A549 (cell line): Measurements from ENCODE around the gene HMX1. TPM values are rescaled to one million over a fixed set of nuclear protein-coding genes. Genes with fewer than 3 reads are reported as not detected.

Experiments
- ATAC-seq, 2 experiments: fragments of 200-7000 bp in 1 of 2; fragments of >200 bp in 1 of 2; cut with Nextera tagmentation in 1 of 2; cut with Tn5 transposase in 1 of 2; 3 replicates each; pipeline versions ENCODE4 v1.8.0 to v1.9.1; 2018 to 2020; ENCODE audit warnings: mild to moderate bottlenecking in 1 of 2, moderate library complexity in 1 of 2
- CTCF ChIA-PET: fragments of 300-600 bp; sonication (Branson Sonifier 250); formaldehyde crosslinking; extraction: SDS; loops from one replicate; lab custom pipeline; 2021; ENCODE audit warnings: antibody characterized with exemption, inconsistent platforms; lab: Yijun Ruan, JAX
- POLR2A ChIA-PET: fragments of 350-600 bp; formaldehyde crosslinking; extraction: SDS; loops from one replicate; lab custom pipeline; 2021; ENCODE audit warnings: antibody characterized with exemption, inconsistent platforms; lab: Yijun Ruan, JAX
- DNase-seq, 2 experiments: peaks; one replicate each; pipeline versions ENCODE4 v3.0.0 to v3.0.0-alpha.2; 2011 to 2016; ENCODE audit warnings: low read depth in 1 of 2, low spot score in 1 of 2
- FAIRE-seq: peaks from 2 replicates; lab custom pipeline; 2011; peaks lifted over from hg19 to GRCh38; lab: Jason Lieb, UNC
- H3K27ac ChIP-seq, 2 experiments: fragments of >200 bp; sonication (Bioruptor Twin); formaldehyde crosslinking; 3 replicates each; pipeline ENCODE4 v1.5.1; 2016 to 2017
- H3K4me1 ChIP-seq: fragments of >200 bp; sonication (Bioruptor Twin); formaldehyde crosslinking; 3 replicates; pipeline ENCODE4 v1.6.1; 2016
- H3K4me2 ChIP-seq: fragments of >200 bp; sonication (Bioruptor Twin); formaldehyde crosslinking; 3 replicates; pipeline ENCODE4 v1.6.1; 2016
- H3K4me3 ChIP-seq: fragments of >200 bp; sonication (Bioruptor Twin); formaldehyde crosslinking; 3 replicates; pipeline ENCODE4 v1.5.1; 2016
- H3K9me3 ChIP-seq: fragments of >200 bp; sonication (Bioruptor Twin); formaldehyde crosslinking; 3 replicates; pipeline ENCODE4 v1.6.1; 2016
- BCL3 ChIP-seq: fragments of >200 bp; sonication (Bioruptor Twin); formaldehyde crosslinking; IDR thresholded peaks from 3 replicates; pipeline ENCODE4 v1.6.1; 2016
- CBX2 ChIP-seq: fragments of 200-600 bp; sonication (generic); IDR thresholded peaks from 2 replicates; pipeline ENCODE4 v1.6.1; 2016; ENCODE audit warnings: low read depth, mild to moderate bottlenecking, borderline replicate concordance
- EHMT2 ChIP-seq: fragments of 200-600 bp; sonication (generic); IDR thresholded peaks from 2 replicates; pipeline ENCODE4 v1.6.1; 2016; ENCODE audit warnings: antibody characterized with exemption, low read depth, mild to moderate bottlenecking, moderate library complexity
- ELK1 ChIP-seq: fragments of 150-350 bp; IDR thresholded peaks from 2 replicates; pipeline ENCODE4 v1.6.1; 2014; ENCODE audit warnings: low read depth, mild to moderate bottlenecking, low read length
- ESRRA ChIP-seq: fragments of 150-350 bp; IDR thresholded peaks from 2 replicates; pipeline ENCODE4 v1.6.1; 2014; ENCODE audit warnings: mild to moderate bottlenecking, low read length, borderline replicate concordance
- HEYL ChIP-seq: fragments of 250-450 bp; sonication (Bioruptor Pico); IDR thresholded peaks from 2 replicates; pipeline ENCODE4 v1.8.0; 2021; ENCODE audit warnings: mild to moderate bottlenecking, moderate library complexity
- HMGXB4 ChIP-seq: fragments of 250-450 bp; sonication (Bioruptor Pico); IDR thresholded peaks from 2 replicates; pipeline ENCODE4 v1.5.0; 2021; ENCODE audit warnings: mild to moderate bottlenecking, moderate library complexity, borderline replicate concordance
- JUNB ChIP-seq: fragments of >200 bp; sonication (Bioruptor Twin); formaldehyde crosslinking; IDR thresholded peaks from 2 replicates; pipeline ENCODE4 v1.6.1; 2016
- MAFK ChIP-seq: fragments of 450-650 bp; IDR thresholded peaks from 2 replicates; pipeline ENCODE4 v1.6.1; 2014; ENCODE audit not compliant: partially characterized antibody
- MYC ChIP-seq: IDR thresholded peaks from 2 replicates; pipeline ENCODE4 v1.6.1; 2012; ENCODE audit warnings: mild to moderate bottlenecking, inconsistent platforms, low read length, improper control_type of control experiment, borderline replicate concordance
- PHF8 ChIP-seq: fragments of 200-600 bp; sonication (generic); IDR thresholded peaks from 2 replicates; pipeline ENCODE4 v1.6.1; 2016; ENCODE audit warnings: low read depth, mild to moderate bottlenecking, antibody characterized with exemption, moderate library complexity, borderline replicate concordance
- RCOR1 ChIP-seq: fragments of 150-350 bp; IDR thresholded peaks from 2 replicates; pipeline ENCODE4 v1.6.1; 2014; ENCODE audit warnings: antibody characterized with exemption, low read length, low read depth
- SREBF2 ChIP-seq: fragments of 450-650 bp; IDR thresholded peaks from 2 replicates; pipeline ENCODE4 v1.6.1; 2014; ENCODE audit warnings: mild to moderate bottlenecking, moderate library complexity
- TP53 ChIP-seq: fragments of 250-450 bp; sonication (Bioruptor Pico); IDR thresholded peaks from 2 replicates; pipeline ENCODE4 v1.5.0; 2021; ENCODE audit warnings: mild to moderate bottlenecking, moderate library complexity
- ZC3H11A ChIP-seq: fragments of 450-650 bp; IDR thresholded peaks from 2 replicates; pipeline ENCODE4 v1.6.1; 2014; ENCODE audit warnings: antibody characterized with exemption, mild to moderate bottlenecking
- ZSCAN20 ChIP-seq: fragments of 250-450 bp; sonication (Bioruptor Pico); IDR thresholded peaks from 2 replicates; pipeline ENCODE4 v1.8.0; 2022; ENCODE audit warnings: mild to moderate bottlenecking, moderate library complexity
- WGBS: methylation state at CpG from one replicate; pipeline ENCODE4 v1.1.6; 2017; ENCODE audit errors: missing lambda C conversion rate; 5-methylcytosine and 5-hydroxymethylcytosine counted together
- polyA plus RNA-seq, 4 experiments: library from polyadenylated mRNA; depleted of rRNA in 3 of 4; stranded (reverse); fragments of >200 nt; fragmentation: RNase III in 1 of 4; extraction: RNeasy Plus Mini Kit Qiagen cat#74134 plus additional on column Dnase treatment in 1 of 4; gene quantifications; 2 replicates in 3 of 4; 3 replicates in 1 of 4; pipeline ENCODE4 v1.2.3, GENCODE V29; 2011 to 2017

HMX1 gene
- polyA plus RNA-seq, 2 of the 4 experiments (the other 2 are of a cell fraction) = 0.06 TPM; not detected in 1

- no peak for TF ChIP-seq HEYL (CRISPR knock-in tag)
- TF ChIP-seq, all 56 proteins: peak for 0
Observed at GRCh38 chr4:8906668-8906970, 35.0 kb upstream of the HMX1 start (continued).

DNA sequence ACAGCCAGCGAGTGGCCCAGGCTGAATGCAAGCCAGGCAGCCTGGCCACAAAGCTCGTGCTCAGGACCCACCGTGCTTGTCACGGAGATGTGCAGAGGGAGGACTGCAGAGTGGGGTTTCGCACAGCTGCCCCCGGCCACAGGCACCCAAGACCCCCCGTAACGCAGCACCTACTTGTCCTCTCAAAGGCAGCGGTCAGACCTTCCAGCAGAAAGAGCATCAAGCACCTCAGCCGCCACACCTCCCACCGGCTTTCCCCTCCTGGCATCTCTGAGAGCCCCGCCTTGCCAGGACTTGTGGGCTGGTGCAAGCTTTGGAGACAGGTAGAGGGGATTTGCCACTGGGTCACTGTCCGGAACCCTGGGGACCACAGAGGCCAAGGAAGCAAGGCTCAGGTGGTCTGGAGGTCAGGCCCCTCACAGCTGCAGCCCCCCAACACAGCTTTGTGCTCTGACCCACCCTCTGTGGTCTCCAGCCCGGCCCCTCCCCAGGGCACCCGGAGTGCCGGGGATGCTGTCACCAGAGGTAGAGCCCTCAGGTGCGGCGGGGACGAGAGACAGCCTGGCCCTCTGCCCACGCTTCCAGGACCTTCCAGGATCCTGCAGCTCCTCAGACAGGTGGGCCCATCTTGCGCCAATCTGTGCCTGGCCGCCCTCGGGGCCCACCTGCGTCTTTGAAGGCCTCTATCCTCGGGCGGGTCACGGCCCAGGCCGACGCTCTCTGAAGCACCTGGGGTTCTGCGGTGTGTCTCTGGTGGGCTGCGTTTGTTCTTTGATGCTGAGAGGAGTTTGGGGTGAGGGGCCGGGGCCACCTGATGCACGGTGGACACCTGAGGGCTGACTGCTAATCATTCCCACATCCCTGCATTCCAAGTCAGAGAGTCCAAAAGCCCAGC lies 34.4 kb upstream of the HMX1 start:
- ATAC-seq (no peak), FAIRE-seq (no peak), DNase-seq (no peak)
- H3K9me3 ChIP-seq = peaks cover 12% of the 10 kb centered on the region; the same call in 1 of the 3 replicates
- no peak overlapping the region for H3K4me3 ChIP-seq
- H3K27ac ChIP-seq = no peak overlapping the region
- ChIA-PET POLR2A (no interaction called here), CTCF (interaction anchor here (2.8 kb wide), 1 partner anchor 11 kb away, joined by 13 read pairs; no protein-coding TSS in a partner anchor)
- peaks cover 6% of the 10 kb centered on the region; the same call in 1 of the 3 replicates for H3K4me1 ChIP-seq
- no peak overlapping the region for H3K4me2 ChIP-seq
- TF ChIP-seq BCL3 = no peak
- 22% methylated on average over 6 of the region's 33 CpGs for WGBS

DNA sequence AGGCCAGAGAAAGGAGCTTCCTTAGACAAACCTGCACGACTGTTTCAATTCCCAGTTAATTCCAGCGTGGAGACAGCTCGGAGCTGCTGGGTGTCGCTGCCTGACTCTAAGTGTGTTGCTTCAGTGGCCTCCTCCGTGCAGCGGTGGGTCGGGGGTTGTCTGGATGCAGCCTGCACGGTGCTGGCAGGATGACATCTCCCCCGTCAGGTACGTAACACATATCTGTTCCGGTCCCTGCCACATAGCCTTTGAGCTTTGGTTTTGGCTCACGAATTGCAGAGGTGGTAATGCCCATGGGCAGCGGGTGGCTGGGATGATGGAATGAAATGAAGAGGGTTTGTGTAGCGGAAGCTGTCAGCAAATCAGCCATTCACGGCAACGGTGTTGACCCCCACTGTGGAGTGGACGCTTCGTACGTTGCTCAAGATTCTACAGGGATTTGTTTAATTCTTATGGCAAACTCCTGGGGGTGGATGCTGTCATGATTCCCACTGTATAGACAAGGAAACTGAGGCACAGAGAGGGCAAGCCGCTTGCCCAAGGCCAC lies 33.7 kb upstream of the HMX1 start:
- 21% methylated on average over 12 of the region's 20 CpGs for WGBS
- FAIRE-seq (no peak), ATAC-seq (no peak), DNase-seq (no peak)
- POLR2A ChIA-PET = no interaction called here
- Histone ChIP-seq H3K4me1 (peaks cover 6% of the 10 kb centered on the region; the same call in 1 of the 3 replicates), H3K4me2 (no peak overlapping the region), H3K27ac (no peak overlapping the region), H3K4me3 (no peak overlapping the region), H3K9me3 (peaks cover 14% of the 10 kb centered on the region; the same call in 1 of the 3 replicates)
- no peak for TF ChIP-seq MYC
- TF ChIP-seq PHF8 = no peak
- no peak for TF ChIP-seq ELK1
- TF ChIP-seq MAFK = no peak
- no peak for TF ChIP-seq JUNB
- TF ChIP-seq BCL3 = no peak
- TF ChIP-seq ZSCAN20 (CRISPR knock-in tag) = no peak
- CTCF ChIA-PET = interaction anchor here (2.8 kb wide), 1 partner anchor 12 kb away, joined by 13 read pairs; no protein-coding TSS in a partner anchor

DNA sequence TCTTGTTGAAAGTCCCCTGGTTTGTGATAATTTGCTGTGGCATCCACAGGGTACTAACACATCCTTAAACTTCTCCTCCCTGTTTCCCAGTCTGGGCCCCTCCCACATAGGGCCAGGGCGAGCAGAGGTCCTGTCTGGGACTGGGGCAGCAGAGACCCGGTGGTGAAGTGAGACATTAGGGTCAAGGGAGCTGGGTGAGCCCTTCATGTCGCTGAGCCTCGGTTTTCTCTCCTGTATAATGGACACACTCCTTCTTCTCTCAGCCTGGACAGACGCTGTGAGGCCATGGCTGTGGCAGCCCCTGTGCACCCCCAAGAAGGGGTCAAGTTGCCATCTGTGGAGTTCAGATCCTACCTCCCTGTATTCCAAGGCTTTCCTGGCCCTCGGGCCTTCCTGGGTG lies 33.0 kb upstream of the HMX1 start:
- H3K4me3 ChIP-seq = no peak overlapping the region
- peaks cover 14% of the 10 kb centered on the region; the same call in 1 of the 3 replicates for H3K9me3 ChIP-seq
- ATAC-seq (no peak), FAIRE-seq (no peak), DNase-seq (no peak)
- TF ChIP-seq ELK1 = no peak
- TF ChIP-seq EHMT2 = no peak
- no peak for TF ChIP-seq SREBF2
- TF ChIP-seq TP53 = no peak
- TF ChIP-seq MYC = no peak
- TF ChIP-seq CBX2 = no peak
- TF ChIP-seq BCL3 = no peak
- TF ChIP-seq ZC3H11A = no peak
- TF ChIP-seq ESRRA = no peak
- TF ChIP-seq HMGXB4 (CRISPR knock-in tag) = no peak
- TF ChIP-seq RCOR1 = no peak
- ChIA-PET CTCF (interaction anchor here (2.8 kb wide), 1 partner anchor 12 kb away, joined by 13 read pairs; no protein-coding TSS in a partner anchor), POLR2A (no interaction called here)
- no peak overlapping the region for H3K27ac ChIP-seq
- peaks cover 3% of the 10 kb centered on the region; the same call in 1 of the 3 replicates for H3K4me1 ChIP-seq
- H3K4me2 ChIP-seq = no peak overlapping the region
- WGBS = 2% methylated on average over 5 of the region's 6 CpGs
